PC-3 (cell line): ENCODE measurements around the gene TRMT112. TPM values are rescaled to one million over a fixed set of nuclear protein-coding genes. Genes with fewer than 3 reads are reported as not detected.

Experiments
- ATAC-seq: fragments of 200-7000 bp; cut with Tn5 transposase; 2 replicates; pipeline ENCODE4 v1.9.1; 2020; ENCODE audit warnings: mild to moderate bottlenecking, moderate library complexity
- BruUV-seq: library from RNA; stranded (reverse); fragments of 400-500 nt; replicated peaks from 2 replicates; lab custom pipeline; 2021; lab: Mats Ljungman, UMichigan
- CTCF ChIA-PET: fragments of 300-600 bp; sonication (Branson Sonifier 250); formaldehyde crosslinking; loops from one replicate; lab custom pipeline; 2022; ENCODE audit warnings: antibody characterized with exemption; lab: Charles Lee
- POLR2A ChIA-PET: fragments of 300-600 bp; sonication (Branson Sonifier 250); formaldehyde crosslinking; loops from one replicate; lab custom pipeline; 2022; ENCODE audit warnings: antibody characterized with exemption; ENCODE audit not compliant: unreplicated experiment; lab: Charles Lee
- DNase-seq: peaks from one replicate; pipeline ENCODE4 v3.0.0-alpha.2; 2015
- H2AFZ ChIP-seq: fragments of 300-600 bp; sonication (generic); 2 replicates; pipeline ENCODE4 v1.6.0; 2016; ENCODE audit warnings: antibody characterized with exemption, low read length
- H3F3A ChIP-seq: fragments of 300-600 bp; sonication (generic); one replicate; pipeline ENCODE4 v1.6.0; 2017; ENCODE audit warnings: antibody characterized with exemption, low read length, control low read depth, mild to moderate bottlenecking; ENCODE audit not compliant: unreplicated experiment
- H3K27ac ChIP-seq: fragments of 300-600 bp; sonication (generic); 2 replicates; pipeline ENCODE4 v1.5.1; 2016; ENCODE audit warnings: mild to moderate bottlenecking, low read length
- H3K27me3 ChIP-seq: fragments of 300-600 bp; sonication (generic); 2 replicates; pipeline ENCODE4 v1.6.1; 2016; ENCODE audit warnings: low read length, mixed read lengths
- H3K36me3 ChIP-seq: fragments of 300-600 bp; sonication (generic); 2 replicates; pipeline ENCODE4 v1.6.1; 2016; ENCODE audit warnings: low read depth, mixed run types, low read length, mixed read lengths
- H3K4me1 ChIP-seq: fragments of 300-600 bp; sonication (generic); 2 replicates; pipeline ENCODE4 v1.5.1; 2016; ENCODE audit warnings: low read length; ENCODE audit not compliant: insufficient read depth
- H3K4me2 ChIP-seq: fragments of 300-600 bp; sonication (generic); 2 replicates; pipeline ENCODE4 v1.6.0; 2016; ENCODE audit warnings: low read length
- H3K4me3 ChIP-seq: fragments of 300-600 bp; sonication (generic); 2 replicates; pipeline ENCODE4 v1.5.1; 2016; ENCODE audit warnings: mild to moderate bottlenecking, low read length, mixed read lengths
- H3K79me2 ChIP-seq: fragments of 300-600 bp; sonication (generic); 2 replicates; pipeline ENCODE4 v1.6.1; 2017; ENCODE audit warnings: low read length, mixed read lengths
- H3K9ac ChIP-seq: fragments of 300-600 bp; sonication (generic); 2 replicates; pipeline ENCODE4 v1.6.0; 2016; ENCODE audit warnings: mild to moderate bottlenecking, low read length
- H3K9me2 ChIP-seq: fragments of 300-600 bp; sonication (generic); replicated peaks from 2 replicates; pipeline ENCODE4 v1.6.1; 2016; ENCODE audit warnings: mixed run types, low read length, mixed read lengths
- H3K9me3 ChIP-seq: fragments of 300-600 bp; sonication (generic); 2 replicates; pipeline ENCODE4 v1.6.1; 2016; ENCODE audit warnings: low read length, mixed read lengths
- H4K20me1 ChIP-seq: fragments of 300-600 bp; sonication (generic); 2 replicates; pipeline ENCODE4 v1.6.1; 2016; ENCODE audit warnings: low read length, mixed read lengths
- EZH2 ChIP-seq: fragments of 300-600 bp; sonication (generic); IDR thresholded peaks from one replicate; pipeline ENCODE4 v1.6.1; 2017; ENCODE audit warnings: antibody characterized with exemption, mild to moderate bottlenecking, low read length; ENCODE audit not compliant: unreplicated experiment
- EZH2phosphoT487 ChIP-seq: fragments of 300-600 bp; sonication (generic); IDR thresholded peaks from 2 replicates; pipeline ENCODE4 v1.6.1; 2018; ENCODE audit warnings: mild to moderate bottlenecking, antibody characterized with exemption, low read length, borderline replicate concordance
- intact Hi-C: fragments of 100-400 bp; cut with micrococcal nuclease; formaldehyde crosslinking; loops from 2 replicates; pipeline ENCODE4 v1.9.0; 2023
- total RNA-seq: library from RNA; depleted of rRNA; stranded (reverse); fragments of >200 nt; gene quantifications from 2 replicates; pipeline ENCODE4 v1.2.3, GENCODE V29; 2014
- TF ChIP-seq, protein P1 (sequence below): fragments of 300-600 bp; sonication (generic); conservative IDR thresholded peaks from 2 replicates; pipeline ENCODE4 v1.5.1; 2017; ENCODE audit warnings: antibody characterized with exemption, low read depth, mild to moderate bottlenecking, low read length

Gene TRMT112
- total RNA-seq, 1 experiment from 2014 or later, result 812 TPM

DNA sequence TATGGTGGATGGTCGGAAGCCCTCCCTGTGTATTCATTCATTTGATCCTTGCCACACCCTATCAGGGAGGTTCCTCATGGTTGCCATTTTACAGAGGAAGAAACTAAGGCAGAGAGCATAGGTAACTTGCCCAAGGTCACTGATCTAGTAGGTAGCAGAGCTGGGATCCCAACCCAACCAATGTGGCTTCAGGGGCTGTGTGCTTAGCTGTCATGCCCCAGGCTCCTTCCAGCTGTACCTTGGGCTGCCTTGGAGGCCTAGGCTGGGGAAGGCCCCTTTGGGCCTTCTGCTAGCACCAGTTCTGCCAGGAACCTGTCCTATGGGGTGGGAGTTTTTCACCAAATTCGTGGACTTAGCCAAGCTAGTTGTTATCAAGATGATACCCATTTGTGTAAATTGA is 41.5 kb downstream of the TRMT112 start:
- CTCF ChIA-PET, result no interaction called here
- POLR2A ChIA-PET, result no interaction called here

DNA sequence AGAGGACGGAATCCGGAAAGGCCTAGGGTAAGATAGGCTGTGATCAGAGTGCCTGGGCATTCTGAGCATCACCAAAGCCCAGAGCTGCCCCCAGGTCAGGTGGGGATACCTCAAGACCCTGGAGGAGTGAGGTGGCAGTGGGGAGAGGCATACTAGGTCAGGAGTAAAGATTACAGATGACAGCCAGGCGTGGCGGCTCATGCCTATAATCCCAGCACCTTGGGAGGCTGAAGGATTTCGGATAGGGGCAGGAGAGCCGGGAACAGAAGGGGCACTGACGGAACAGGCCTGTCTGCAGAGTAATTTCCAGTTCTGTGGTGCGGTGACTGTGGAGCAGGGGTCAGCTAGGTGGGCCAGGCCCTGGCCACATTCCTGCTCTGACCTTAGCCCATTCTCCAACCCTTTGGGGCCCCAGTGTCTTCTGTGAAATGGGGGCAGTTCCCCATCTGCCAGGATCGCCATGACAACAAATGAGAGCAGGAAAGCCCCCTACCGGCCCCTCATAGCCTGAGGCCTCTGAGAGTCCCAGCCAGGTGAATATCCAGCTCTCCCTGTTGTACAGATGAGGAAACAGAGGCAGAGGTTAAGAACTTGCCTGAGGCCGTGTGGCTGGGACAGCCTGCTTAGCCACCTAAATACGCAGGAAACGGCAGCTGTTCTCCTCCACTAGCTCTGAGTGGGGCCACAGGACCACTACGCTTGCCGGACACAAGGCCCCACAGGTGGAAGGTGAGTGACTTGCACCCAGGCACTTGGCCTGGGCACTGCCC is 42.1 kb downstream of the TRMT112 start:
- ChIA-PET POLR2A (no interaction called here), CTCF (interaction anchor here (0.6 kb wide), 1 partner anchor 23 kb away, joined by 4 read pairs; no protein-coding TSS in a partner anchor)
- H3K9me3 ChIP-seq, result no peaks in the 10 kb centered on the region
- BruUV-seq, result no TSS peak
- H3K4me1 ChIP-seq, result peaks cover 31% of the 10 kb centered on the region
- no peak for DNase-seq
- no peak overlapping the region for H3K4me2 ChIP-seq
- TF ChIP-seq, protein P1, sequence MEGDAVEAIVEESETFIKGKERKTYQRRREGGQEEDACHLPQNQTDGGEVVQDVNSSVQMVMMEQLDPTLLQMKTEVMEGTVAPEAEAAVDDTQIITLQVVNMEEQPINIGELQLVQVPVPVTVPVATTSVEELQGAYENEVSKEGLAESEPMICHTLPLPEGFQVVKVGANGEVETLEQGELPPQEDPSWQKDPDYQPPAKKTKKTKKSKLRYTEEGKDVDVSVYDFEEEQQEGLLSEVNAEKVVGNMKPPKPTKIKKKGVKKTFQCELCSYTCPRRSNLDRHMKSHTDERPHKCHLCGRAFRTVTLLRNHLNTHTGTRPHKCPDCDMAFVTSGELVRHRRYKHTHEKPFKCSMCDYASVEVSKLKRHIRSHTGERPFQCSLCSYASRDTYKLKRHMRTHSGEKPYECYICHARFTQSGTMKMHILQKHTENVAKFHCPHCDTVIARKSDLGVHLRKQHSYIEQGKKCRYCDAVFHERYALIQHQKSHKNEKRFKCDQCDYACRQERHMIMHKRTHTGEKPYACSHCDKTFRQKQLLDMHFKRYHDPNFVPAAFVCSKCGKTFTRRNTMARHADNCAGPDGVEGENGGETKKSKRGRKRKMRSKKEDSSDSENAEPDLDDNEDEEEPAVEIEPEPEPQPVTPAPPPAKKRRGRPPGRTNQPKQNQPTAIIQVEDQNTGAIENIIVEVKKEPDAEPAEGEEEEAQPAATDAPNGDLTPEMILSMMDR, result no peak
- no peak for TF ChIP-seq EZH2phosphoT487
- TF ChIP-seq EZH2, result no peak
- no peaks in the 10 kb centered on the region for H3K9me2 ChIP-seq
- no peak overlapping the region for H3K27ac ChIP-seq
- intact Hi-C loops, result no loop called here
- no peak overlapping the region for H3K9ac ChIP-seq
- H3F3A ChIP-seq, result no peaks in the 10 kb centered on the region
- no peaks in the 10 kb centered on the region for H3K27me3 ChIP-seq
- H3K4me3 ChIP-seq, result no peak overlapping the region
- no peaks in the 10 kb centered on the region for H4K20me1 ChIP-seq
- ATAC-seq, result no peak
- peaks cover 8% of the 10 kb centered on the region for H3K36me3 ChIP-seq
- peaks cover 14% of the 10 kb centered on the region; the same call in 1 of the 2 replicates for H3K79me2 ChIP-seq
- H2AFZ ChIP-seq, result no peak overlapping the region

More for the DNA sequence above, 41.5 kb downstream of the TRMT112 start:
- no peaks in the 10 kb centered on the region for H3F3A ChIP-seq
- peaks cover 25% of the 10 kb centered on the region for H3K4me1 ChIP-seq
- H2AFZ ChIP-seq, result no peak overlapping the region
- H3K79me2 ChIP-seq, result peaks cover 14% of the 10 kb centered on the region; the same call in 1 of the 2 replicates
- H4K20me1 ChIP-seq, result no peaks in the 10 kb centered on the region
- H3K9me3 ChIP-seq, result no peaks in the 10 kb centered on the region
- H3K36me3 ChIP-seq, result peaks cover 8% of the 10 kb centered on the region
- TF ChIP-seq EZH2phosphoT487, result no peak
- no peak for TF ChIP-seq EZH2
- TF ChIP-seq, protein P1, result no peak
- ATAC-seq, result no peak
- no peaks in the 10 kb centered on the region for H3K27me3 ChIP-seq
- H3K4me2 ChIP-seq, result no peak overlapping the region
- H3K4me3 ChIP-seq, result no peak overlapping the region
- intact Hi-C loops, result loop anchor here (2.0 kb wide), 1 partner anchor 25 kb away; the partner anchor contains the start of gene CATSPERZ
- no peak for DNase-seq
- no peak overlapping the region for H3K27ac ChIP-seq
- no peak overlapping the region for H3K9ac ChIP-seq
- no TSS peak for BruUV-seq
- H3K9me2 ChIP-seq, result no peaks in the 10 kb centered on the region
